Measurements from ENCODE around the gene NRG4.

DNA sequence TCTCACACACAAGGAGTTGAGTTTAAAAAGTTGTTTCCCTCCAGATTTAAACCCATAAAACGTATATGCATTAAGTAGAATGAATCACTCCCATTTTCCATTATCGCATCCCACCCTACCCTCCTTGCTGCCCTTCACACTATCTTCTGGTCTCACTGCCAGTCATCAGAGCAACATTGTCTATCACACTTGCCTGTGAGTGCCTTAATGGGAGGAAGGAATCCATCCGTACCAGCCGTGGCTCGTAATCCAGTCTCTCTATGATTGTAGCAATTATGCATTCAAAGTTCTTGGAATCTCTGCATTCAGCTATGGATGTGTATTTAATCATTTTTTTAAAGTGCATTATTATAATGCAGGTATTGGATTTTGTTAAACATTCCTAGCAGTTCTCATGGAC is 49.5 kb upstream of the NRG4 start:
- TF ChIP-seq, protein P1, sequence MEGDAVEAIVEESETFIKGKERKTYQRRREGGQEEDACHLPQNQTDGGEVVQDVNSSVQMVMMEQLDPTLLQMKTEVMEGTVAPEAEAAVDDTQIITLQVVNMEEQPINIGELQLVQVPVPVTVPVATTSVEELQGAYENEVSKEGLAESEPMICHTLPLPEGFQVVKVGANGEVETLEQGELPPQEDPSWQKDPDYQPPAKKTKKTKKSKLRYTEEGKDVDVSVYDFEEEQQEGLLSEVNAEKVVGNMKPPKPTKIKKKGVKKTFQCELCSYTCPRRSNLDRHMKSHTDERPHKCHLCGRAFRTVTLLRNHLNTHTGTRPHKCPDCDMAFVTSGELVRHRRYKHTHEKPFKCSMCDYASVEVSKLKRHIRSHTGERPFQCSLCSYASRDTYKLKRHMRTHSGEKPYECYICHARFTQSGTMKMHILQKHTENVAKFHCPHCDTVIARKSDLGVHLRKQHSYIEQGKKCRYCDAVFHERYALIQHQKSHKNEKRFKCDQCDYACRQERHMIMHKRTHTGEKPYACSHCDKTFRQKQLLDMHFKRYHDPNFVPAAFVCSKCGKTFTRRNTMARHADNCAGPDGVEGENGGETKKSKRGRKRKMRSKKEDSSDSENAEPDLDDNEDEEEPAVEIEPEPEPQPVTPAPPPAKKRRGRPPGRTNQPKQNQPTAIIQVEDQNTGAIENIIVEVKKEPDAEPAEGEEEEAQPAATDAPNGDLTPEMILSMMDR (IDR thresholded peaks at IDR 0.05; ENCODE audit: poor library complexity, severe bottlenecking), result no peak
- no peak for TF ChIP-seq TAF1 (IDR thresholded peaks at IDR 0.05; ENCODE audit: low read depth)
- TF ChIP-seq POLR2AphosphoS5 (IDR thresholded peaks at IDR 0.05), result no peak
- TF ChIP-seq, protein P2, sequence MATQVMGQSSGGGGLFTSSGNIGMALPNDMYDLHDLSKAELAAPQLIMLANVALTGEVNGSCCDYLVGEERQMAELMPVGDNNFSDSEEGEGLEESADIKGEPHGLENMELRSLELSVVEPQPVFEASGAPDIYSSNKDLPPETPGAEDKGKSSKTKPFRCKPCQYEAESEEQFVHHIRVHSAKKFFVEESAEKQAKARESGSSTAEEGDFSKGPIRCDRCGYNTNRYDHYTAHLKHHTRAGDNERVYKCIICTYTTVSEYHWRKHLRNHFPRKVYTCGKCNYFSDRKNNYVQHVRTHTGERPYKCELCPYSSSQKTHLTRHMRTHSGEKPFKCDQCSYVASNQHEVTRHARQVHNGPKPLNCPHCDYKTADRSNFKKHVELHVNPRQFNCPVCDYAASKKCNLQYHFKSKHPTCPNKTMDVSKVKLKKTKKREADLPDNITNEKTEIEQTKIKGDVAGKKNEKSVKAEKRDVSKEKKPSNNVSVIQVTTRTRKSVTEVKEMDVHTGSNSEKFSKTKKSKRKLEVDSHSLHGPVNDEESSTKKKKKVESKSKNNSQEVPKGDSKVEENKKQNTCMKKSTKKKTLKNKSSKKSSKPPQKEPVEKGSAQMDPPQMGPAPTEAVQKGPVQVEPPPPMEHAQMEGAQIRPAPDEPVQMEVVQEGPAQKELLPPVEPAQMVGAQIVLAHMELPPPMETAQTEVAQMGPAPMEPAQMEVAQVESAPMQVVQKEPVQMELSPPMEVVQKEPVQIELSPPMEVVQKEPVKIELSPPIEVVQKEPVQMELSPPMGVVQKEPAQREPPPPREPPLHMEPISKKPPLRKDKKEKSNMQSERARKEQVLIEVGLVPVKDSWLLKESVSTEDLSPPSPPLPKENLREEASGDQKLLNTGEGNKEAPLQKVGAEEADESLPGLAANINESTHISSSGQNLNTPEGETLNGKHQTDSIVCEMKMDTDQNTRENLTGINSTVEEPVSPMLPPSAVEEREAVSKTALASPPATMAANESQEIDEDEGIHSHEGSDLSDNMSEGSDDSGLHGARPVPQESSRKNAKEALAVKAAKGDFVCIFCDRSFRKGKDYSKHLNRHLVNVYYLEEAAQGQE (IDR thresholded peaks at IDR 0.05; ENCODE audit: borderline replicate concordance), result no peak
- no peak for TF ChIP-seq EZH2 (IDR thresholded peaks at IDR 0.05; ENCODE audit: borderline replicate concordance, insufficient read depth, low read length, poor library complexity, severe bottlenecking)
- no peak for TF ChIP-seq EP300 (conservative IDR thresholded peaks at IDR 0.05; ENCODE audit: poor library complexity, severe bottlenecking)
- no peak for TF ChIP-seq RAD21 (conservative IDR thresholded peaks at IDR 0.05)
- TF ChIP-seq SMC3 (conservative IDR thresholded peaks at IDR 0.05; ENCODE audit: poor library complexity), result no peak

Data from neural cell (in vitro differentiated cells).